HG02973 (cell line): ENCODE data around the gene APOH.

Experiments used
- ATAC-seq: cut with Tn5 transposase; IDR thresholded peaks from one replicate; pipeline ENCODE4 v1.9.1; 2021; ENCODE audit warnings: moderate library complexity; ENCODE audit not compliant: unreplicated experiment

The APOH gene

DNA sequence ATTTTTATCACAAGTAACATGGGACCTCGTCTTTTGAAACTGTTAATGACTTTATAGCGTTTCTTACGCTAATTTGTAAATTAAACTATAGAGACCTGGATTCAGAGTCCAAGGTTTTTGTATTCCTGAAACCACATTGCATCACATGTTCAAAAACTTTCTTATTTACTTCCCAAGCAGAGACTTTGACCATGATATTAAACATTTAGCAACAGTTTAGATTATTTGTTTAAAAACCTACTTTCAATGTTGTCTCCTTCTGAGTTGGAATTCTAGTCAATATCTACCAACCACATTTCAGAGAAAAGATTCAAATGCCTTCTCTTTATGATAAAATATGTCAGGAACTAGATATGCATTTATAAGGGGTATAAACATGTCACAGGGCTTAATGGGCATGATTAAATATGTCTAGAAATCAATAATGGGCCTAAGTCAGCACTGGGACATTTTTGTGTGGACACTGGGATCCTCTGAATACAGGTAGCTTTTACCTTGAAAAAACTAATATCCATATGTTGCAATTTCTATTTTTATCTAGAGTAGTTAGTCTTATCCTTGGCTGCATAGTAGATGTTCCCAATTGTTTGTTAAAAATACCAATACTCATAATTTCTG lies 6.3 kb upstream of the APOH start:
- ATAC-seq = no peak

DNA sequence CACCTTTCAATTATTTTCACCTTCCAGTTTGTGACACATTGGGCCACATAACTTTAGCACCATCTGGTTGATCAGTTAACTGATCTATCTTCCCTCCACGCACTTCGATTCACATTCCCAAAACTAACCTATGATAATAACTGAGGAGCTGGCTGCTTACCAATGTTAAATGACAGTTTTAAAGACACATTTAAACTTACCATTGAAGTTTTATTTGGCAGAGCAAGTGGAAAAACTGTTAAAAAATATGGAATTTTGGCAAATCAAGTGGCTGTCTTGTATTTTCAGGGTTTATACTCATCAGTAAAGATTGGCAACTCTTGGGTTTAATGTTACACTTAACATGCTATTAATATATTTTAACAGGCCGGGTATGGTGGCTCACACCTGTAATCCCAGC lies 5.4 kb upstream of the APOH start:
- no peak for ATAC-seq

DNA sequence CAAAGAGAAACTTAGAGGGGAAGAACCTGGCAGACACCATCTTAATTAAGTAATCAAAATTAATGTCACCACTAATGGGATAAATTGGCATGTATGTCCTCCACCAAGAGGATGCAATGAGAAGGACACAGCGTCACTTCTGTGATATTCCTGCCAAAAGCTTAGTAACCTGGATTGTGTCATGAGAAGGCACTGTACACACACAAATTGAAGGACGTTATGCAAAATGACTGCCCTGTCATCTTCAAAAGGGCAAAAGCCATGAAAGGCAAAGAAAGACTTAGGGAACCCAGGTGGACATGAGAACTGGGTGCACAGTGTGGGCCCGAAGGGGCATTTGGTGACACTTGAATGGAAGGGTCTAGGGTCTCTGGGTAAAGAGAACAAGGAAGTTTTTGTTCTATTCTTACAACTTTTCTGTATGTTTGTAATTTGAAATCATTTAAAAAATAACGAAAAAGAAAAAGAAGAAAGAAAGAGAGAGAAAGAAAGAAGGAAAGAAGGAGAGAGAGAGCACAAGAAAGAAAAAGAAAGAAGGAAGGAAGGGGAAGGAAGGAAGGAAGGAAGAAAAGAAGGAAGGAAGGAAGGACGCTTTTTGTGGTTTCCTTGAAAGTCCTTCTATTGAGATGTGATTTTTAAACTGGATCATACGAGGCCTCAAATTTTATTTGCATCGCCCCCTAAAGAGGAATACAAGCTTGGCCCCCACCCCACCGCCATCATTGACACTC lies 4.0 kb upstream of the APOH start:
- no peak for ATAC-seq

DNA sequence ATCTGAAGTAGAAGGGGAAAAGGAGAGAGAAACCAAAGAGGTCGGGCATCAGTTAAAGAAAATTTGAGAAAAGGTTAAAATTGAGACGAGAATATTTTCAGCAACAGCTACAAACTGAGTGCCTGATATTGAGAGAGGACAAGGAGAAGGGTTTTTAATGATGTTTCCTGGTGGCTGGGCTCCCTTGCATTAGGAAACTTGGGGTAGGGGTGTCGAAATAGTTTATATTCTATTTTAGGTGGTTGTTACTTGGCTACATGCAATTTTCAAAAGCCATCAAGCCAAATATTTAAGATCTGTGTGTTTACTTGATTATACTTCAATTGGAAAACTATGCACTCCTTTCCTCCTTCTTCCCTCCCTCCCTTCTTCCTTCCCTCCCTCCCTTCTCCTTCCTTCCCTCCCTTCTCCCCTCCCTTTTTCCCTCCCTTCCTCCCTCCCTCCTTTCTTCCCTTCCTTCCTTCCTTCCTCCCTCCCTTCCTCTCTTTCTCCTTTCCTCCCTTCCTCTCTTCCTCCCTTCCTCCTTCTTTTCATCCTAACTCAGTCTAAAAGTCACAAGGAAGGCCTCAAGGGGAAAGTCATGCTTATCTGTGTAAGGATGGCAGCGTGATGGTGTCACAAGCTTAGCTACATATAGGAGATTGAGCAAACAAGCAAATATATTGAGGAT lies 1.8 kb upstream of the APOH start:
- no peak for ATAC-seq

GRCh38 chr17:66229783-66230538 lies 746 bp upstream of the APOH start:
- no peak for ATAC-seq

DNA sequence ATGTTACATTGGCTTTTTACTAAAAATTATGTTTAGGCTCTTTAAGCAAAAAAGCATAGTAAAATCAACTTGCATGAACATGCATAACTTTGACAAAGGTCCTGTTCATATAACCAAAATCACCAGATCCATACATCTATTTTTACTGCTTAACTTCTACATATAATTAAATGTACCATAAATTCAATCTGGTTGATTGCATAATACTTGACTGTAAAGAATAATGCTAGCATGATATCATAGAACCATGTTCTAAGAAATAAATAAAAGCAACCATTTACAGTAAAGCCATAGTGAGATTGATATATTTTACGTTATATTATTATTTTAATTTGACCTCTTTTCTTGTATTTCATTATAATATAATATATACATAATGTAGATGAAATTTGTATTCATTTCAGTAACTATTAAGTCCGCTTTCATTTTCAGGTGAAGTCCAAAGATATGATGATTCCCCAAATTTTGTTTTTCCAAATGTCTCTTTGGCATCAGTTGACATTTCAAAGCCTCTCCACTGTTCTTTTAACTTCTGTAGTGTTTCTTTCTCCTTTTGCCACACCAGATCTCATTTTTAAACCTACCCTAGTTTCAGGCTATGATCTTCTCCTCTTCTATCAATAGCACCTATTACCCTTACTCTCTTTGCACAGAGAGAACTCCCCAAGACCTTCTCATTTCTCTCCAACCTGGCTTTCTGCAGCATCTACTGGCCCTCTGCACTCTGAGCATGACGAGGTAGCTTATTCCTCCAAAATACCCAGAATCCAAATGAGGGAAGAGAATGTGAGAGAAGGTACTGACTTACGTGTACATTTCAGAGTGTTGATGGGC lies 1.8 kb downstream of the APOH start:
- no peak for ATAC-seq

DNA sequence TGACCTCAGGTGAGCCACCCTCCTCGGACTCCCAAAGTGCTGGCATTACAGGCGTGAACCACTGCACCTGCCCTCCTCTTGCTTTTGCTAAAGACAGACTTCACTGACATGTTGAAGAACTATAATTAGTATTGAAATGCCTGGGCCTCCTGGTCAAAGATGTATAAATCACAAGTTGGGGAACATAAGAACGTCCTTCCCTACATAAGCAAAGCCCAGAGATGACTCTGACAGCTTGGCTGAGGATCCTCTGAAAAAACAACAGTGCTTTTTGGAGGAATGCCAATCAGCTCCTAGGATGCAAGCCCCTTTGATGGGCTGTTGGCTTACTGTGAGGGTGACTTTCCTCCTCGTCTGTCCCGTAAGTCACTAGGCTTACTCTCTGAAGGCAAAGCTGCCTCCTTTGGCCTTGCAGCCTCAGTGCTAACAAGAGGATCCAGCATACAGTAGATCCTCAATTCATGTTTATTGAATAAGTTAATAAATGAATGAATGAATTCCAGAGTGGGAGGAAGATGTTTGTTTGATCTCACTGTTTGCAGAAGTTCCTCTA lies 6.3 kb downstream of the APOH start:
- no peak for ATAC-seq

DNA sequence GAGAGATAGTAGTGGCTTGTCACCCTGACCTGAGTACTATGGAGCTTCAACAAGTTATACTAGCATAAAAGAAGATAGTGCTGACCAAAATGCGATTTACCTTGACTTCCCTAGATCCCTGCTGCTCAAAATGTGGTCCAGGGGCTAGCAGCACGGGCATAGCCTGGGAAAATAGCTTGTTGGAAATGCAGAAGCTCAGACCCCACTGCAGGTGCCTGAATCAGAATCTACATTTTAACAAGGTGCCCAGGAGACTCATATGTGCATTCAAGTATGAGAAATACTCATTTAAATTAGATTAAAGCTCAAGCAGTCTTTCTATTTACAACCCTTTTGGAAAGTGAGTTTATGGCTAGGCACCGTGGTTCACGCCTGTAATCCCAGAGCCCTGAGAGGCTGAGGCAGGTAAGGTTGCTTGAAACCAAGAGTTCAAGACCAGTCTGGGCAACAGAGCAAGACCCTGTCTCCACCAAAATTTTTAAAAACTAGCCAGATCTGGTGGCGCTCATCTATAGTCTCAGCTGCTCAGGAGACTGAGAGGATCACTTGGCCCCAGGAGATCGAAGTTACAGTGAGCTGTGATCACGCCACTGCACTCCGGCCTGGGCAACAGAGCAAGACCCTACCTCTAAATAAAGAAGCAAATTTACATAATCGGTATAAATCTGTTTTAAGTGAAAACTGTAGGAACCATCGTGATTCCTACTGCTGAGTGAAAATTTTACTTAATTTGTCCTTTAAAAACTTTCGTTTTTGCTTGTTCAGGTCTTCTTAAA lies 7.3 kb downstream of the APOH start:
- no peak for ATAC-seq

DNA sequence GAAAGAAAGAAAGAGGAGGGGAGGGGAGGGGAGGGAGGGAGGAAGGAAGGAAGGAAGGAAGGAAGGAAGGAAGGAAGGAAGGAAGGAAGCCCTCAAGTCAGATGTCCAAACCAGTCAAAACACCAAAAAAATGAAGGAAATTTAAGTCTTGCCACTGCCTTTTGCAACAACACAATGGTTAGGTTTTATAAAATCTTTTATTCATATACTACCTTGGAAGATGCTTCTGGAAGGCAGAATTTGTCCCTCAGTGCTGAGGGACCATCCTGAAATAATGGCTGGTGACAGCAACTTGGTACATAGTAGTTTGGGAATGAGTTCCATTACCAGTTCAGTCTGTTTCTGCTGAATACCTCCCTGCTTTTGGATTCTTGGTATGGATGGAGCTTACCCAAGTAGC lies 7.9 kb downstream of the APOH start:
- ATAC-seq = no peak

DNA sequence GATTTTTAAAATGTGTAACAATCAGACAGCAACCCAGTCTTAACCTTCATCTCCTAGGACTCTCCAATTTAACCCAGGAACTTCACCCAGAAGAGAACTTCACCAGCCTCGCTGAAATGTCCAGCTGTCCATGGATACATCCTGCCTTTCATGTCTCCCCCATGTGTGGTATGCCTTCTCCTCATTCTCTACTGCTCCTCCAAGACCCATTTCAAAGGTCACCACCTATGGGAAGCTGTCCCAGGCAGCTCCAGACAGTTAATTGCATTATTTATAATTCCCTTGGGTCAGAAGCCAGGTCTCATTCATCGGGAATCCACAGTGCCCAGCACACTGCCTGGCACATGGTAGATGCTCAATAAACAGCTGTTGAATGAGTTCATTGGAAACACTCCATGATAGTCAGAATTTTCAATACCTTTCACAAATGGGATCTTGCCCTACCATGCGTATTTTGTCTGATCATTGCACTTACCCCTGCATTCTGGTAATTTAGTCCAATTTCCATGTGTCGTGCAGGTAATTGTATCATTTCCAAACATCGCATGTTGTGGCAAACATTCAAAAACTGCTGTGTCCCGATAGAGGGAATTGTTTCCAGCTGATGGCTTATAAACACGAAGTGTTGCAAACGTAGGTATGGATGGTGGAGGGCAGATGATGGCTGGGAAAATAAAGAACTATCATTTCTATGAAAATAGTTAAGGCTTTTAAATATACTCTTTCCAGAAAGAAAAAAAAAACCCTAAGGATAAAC lies 9.0 kb downstream of the APOH start:
- ATAC-seq = no peak

DNA sequence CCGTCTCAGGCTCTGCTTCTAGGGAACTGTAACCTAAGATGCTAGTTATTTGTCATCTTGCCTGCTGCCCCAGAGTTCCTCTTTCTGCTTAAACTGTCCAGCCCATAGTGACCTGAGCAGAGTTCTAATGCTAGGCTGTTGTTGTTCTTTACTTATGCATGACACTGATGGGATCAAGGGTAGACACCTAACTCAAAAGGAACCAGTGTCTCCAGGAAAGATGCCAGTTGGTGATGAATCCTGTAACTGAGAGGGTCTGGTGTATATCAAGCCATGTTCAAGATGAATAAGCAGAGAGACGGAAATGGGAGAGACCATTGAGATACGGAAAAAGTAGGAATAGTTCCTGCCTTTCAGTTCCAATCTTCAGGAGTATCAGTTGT lies 13.7 kb downstream of the APOH start:
- no peak for ATAC-seq

- ATAC-seq = no peak
Measured at GRCh38 chr17:66214884-66215528, 14.2 kb downstream of the APOH start.

- no peak for ATAC-seq
Measured at GRCh38 chr17:66211047-66211810, 18.0 kb downstream of the APOH start.

- ATAC-seq = no peak
Measured at GRCh38 chr17:66210208-66210574, 19.0 kb downstream of the APOH start.

DNA sequence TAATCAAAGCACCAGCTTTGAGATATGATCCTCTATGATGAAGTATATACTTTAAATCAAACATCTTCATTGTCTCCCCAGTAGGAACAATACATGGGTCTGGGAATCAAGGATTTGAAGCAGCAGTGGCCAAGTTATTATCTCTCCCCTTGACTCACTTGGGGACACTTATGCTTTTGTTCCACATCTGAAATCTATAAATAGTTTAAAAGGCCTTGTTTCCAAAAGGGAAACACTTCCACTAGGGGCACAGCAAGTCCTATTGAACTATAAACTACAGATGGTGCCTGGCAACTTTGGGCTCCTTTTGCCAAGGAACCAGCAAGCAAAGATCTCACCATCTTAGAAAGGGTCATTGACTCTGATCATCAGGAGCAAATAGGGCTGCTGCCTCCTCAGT lies 21.3 kb downstream of the APOH start:
- ATAC-seq = no peak

- no peak for ATAC-seq
Measured at GRCh38 chr17:66203274-66204015, 25.8 kb downstream of the APOH start.

DNA sequence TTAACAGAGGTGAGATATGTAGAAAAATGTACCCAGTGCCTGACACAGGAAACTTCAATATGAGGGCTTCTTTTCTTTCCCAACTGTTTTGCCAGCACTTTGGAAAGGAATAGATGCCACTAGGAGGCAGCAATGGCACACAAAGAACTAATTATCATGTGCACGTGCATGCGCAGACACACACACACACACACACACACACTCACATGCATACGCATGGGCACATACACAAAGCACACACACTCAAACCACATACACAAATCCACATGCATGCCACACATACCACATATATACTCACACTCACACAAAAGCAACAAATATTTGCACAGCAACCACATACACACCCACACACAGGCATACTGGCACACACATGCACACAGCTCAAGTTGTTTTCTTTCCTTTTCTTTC lies 28.5 kb downstream of the APOH start:
- no peak for ATAC-seq
